GM19239 (cell line): ENCODE measurements around the gene H2AZ2.

Source experiments
- DNase-seq: peaks from one replicate; pipeline ENCODE4 v3.0.0; 2011; ENCODE audit warnings: low spot score; ENCODE audit not compliant: insufficient read length
- FAIRE-seq: peaks from 2 replicates; lab custom pipeline; 2011; peaks lifted over from hg19 to GRCh38; lab: Jason Lieb, UNC

The H2AZ2 gene

GRCh38 chr7:44847920-44848634 lies at the start of gene H2AZ2:
TSS of gene H2AZ2 (minus strand) at chr7:44848087. CDS start at chr7:44847971, 116 bp downstream.
- peak; percentile 92 for FAIRE-seq
- DNase-seq, result peak; percentile 88

GRCh38 chr7:44897309-44897708 lies 49.4 kb upstream of the H2AZ2 start:
- FAIRE-seq (no peak), DNase-seq (no peak)

GRCh38 chr7:44894888-44895580 lies 47.1 kb upstream of the H2AZ2 start:
- DNase-seq, result no peak
- FAIRE-seq, result no peak

- DNase-seq (no peak), FAIRE-seq (no peak)
Measured at GRCh38 chr7:44893710-44894234, 45.9 kb upstream of the H2AZ2 start.

GRCh38 chr7:44891791-44892190 lies 43.9 kb upstream of the H2AZ2 start:
- FAIRE-seq, result no peak
- no peak for DNase-seq

GRCh38 chr7:44891372-44891771 lies 43.5 kb upstream of the H2AZ2 start:
- DNase-seq (no peak), FAIRE-seq (no peak)

- FAIRE-seq (no peak), DNase-seq (no peak)
Measured at GRCh38 chr7:44889086-44889781, 41.3 kb upstream of the H2AZ2 start.

- DNase-seq (no peak), FAIRE-seq (no peak)
Measured at GRCh38 chr7:44887293-44887692, 39.4 kb upstream of the H2AZ2 start.

- DNase-seq (peak; percentile 90), FAIRE-seq (peak; percentile 92)
Measured at GRCh38 chr7:44885394-44886317, 37.8 kb upstream of the H2AZ2 start, which contains the start of gene PURB. TSS of gene PURB (minus strand) at chr7:44885530. CDS start at chr7:44885348, 182 bp downstream.

- peak; percentile 35 for DNase-seq
- FAIRE-seq, result no peak
Measured at GRCh38 chr7:44884621-44885393, 36.9 kb upstream of the H2AZ2 start.

- FAIRE-seq (no peak), DNase-seq (no peak)
Measured at GRCh38 chr7:44883961-44884620, 36.2 kb upstream of the H2AZ2 start.

- DNase-seq, result no peak
- FAIRE-seq, result no peak
Measured at GRCh38 chr7:44882899-44883298, 35.0 kb upstream of the H2AZ2 start.

- no peak for DNase-seq
Measured at GRCh38 chr7:44881610-44882009, 33.7 kb upstream of the H2AZ2 start.

GRCh38 chr7:44881066-44881600 lies 33.2 kb upstream of the H2AZ2 start:
- FAIRE-seq (peak; percentile 23), DNase-seq (no peak)

More at GRCh38 chr7:44881610-44882009, 33.7 kb upstream of the H2AZ2 start:
- FAIRE-seq, result peak; percentile 14

- FAIRE-seq (peak; percentile 89), DNase-seq (no peak)
Measured at GRCh38 chr7:44880317-44881018, 32.6 kb upstream of the H2AZ2 start.

GRCh38 chr7:44876393-44876792 lies 28.5 kb upstream of the H2AZ2 start:
- FAIRE-seq, result no peak
- no peak for DNase-seq

GRCh38 chr7:44875241-44875640 lies 27.4 kb upstream of the H2AZ2 start:
- DNase-seq (no peak), FAIRE-seq (no peak)

- no peak for DNase-seq
- FAIRE-seq, result no peak
Measured at GRCh38 chr7:44872787-44873186, 24.9 kb upstream of the H2AZ2 start.
